ENCODE data around the gene SBF2.

GRCh38 chr11:10032935-10033334, 261.1 kb downstream of the SBF2 start:
- TF ChIP-seq CTCF (IDR thresholded peaks at IDR 0.05) = no peak
- no peak for TF ChIP-seq POLR2A (IDR thresholded peaks at IDR 0.05)
